IMR-90 (cell line): ENCODE data around the gene B4GALT5. TPM values are rescaled to one million over a fixed set of nuclear protein-coding genes. Genes with fewer than 3 reads are reported as not detected.

Experiments
- ATAC-seq: fragments of 200-7000 bp; cut with Tn5 transposase; 2 replicates; pipeline ENCODE4 v1.9.1; 2020; ENCODE audit warnings: low read depth, mild to moderate bottlenecking, moderate library complexity
- BruUV-seq: library from RNA; stranded (reverse); fragments of 400-500 nt; replicated peaks from 2 replicates; lab custom pipeline; 2021; lab: Mats Ljungman, UMichigan
- CTCF ChIA-PET: fragments of 300-600 bp; formaldehyde crosslinking; extraction: SDS; loops from one replicate; lab custom pipeline; 2021; ENCODE audit warnings: antibody characterized with exemption; lab: Yijun Ruan, JAX
- POLR2A ChIA-PET: fragments of 300-600 bp; sonication (Branson Sonifier 250); formaldehyde crosslinking; loops from one replicate; lab custom pipeline; 2022; ENCODE audit warnings: antibody characterized with exemption; ENCODE audit not compliant: unreplicated experiment; lab: Charles Lee
- DNase-seq: peaks from one replicate; pipeline ENCODE4 v3.0.0; 2013
- H2AFZ ChIP-seq: replicated peaks from 2 replicates; pipeline ENCODE3; 2013; ENCODE audit warnings: low read length, mild to moderate bottlenecking; ENCODE audit not compliant: poor library complexity
- H2AK5ac ChIP-seq: 2 replicates; pipeline ENCODE4 v1.6.1; 2013; ENCODE audit warnings: low read depth, low read length, inconsistent platforms
- H2AK9ac ChIP-seq: replicated peaks from 2 replicates; pipeline ENCODE3; 2013; ENCODE audit warnings: mild to moderate bottlenecking, low read depth, low read length, moderate library complexity; ENCODE audit not compliant: poor library complexity
- H2BK120ac ChIP-seq: 2 replicates; pipeline ENCODE4 v1.6.1; 2013; ENCODE audit warnings: low read depth, low read length, inconsistent platforms
- H2BK15ac ChIP-seq: 3 replicates; pipeline ENCODE4 v1.6.1; 2013; ENCODE audit warnings: low read depth, low read length, inconsistent platforms
- H2BK20ac ChIP-seq: 2 replicates; pipeline ENCODE4 v1.6.1; 2013; ENCODE audit warnings: low read depth, mild to moderate bottlenecking, inconsistent platforms, low read length, moderate library complexity
- H2BK5ac ChIP-seq: 2 replicates; pipeline ENCODE4 v1.6.1; 2013; ENCODE audit warnings: mild to moderate bottlenecking, low read depth, low read length, inconsistent platforms; ENCODE audit not compliant: poor library complexity, severe bottlenecking
- H3K14ac ChIP-seq: replicated peaks from 2 replicates; pipeline ENCODE4 v1.6.1; 2013; ENCODE audit warnings: low read depth, low read length, inconsistent platforms
- H3K18ac ChIP-seq: 2 replicates; pipeline ENCODE4 v1.6.1; 2013; ENCODE audit warnings: low read depth, low read length, control low read depth
- H3K23ac ChIP-seq: 2 replicates; pipeline ENCODE4 v1.6.1; 2013; ENCODE audit warnings: low read depth, low read length, inconsistent platforms
- H3K27ac ChIP-seq: 2 replicates; pipeline ENCODE4 v1.5.1; 2013; ENCODE audit warnings: mild to moderate bottlenecking, control low read depth, low read length; ENCODE audit not compliant: insufficient read depth
- H3K27me3 ChIP-seq: 2 replicates; pipeline ENCODE4 v1.6.1; 2013; ENCODE audit warnings: low read length; ENCODE audit not compliant: control insufficient read depth, insufficient read depth
- H3K36me3 ChIP-seq: 2 replicates; pipeline ENCODE4 v1.6.1; 2013; ENCODE audit warnings: low read length, mixed read lengths; ENCODE audit not compliant: control insufficient read depth, insufficient read depth
- H3K4ac ChIP-seq: 2 replicates; pipeline ENCODE4 v1.6.1; 2013; ENCODE audit warnings: low read depth, low read length, inconsistent platforms
- H3K4me1 ChIP-seq: 2 replicates; pipeline ENCODE4 v1.6.1; 2013; ENCODE audit warnings: low read length, mixed read lengths; ENCODE audit not compliant: control insufficient read depth, insufficient read depth
- H3K4me2 ChIP-seq: 2 replicates; pipeline ENCODE4 v1.6.1; 2013; ENCODE audit warnings: low read depth, mild to moderate bottlenecking, control low read depth, low read length, moderate library complexity
- H3K4me3 ChIP-seq: 2 replicates; pipeline ENCODE4 v1.5.1; 2013; ENCODE audit warnings: low read depth, mild to moderate bottlenecking, control low read depth, low read length, moderate library complexity; ENCODE audit not compliant: insufficient read depth
- H3K56ac ChIP-seq: 2 replicates; pipeline ENCODE4 v1.6.1; 2013; ENCODE audit warnings: low read length, inconsistent platforms; ENCODE audit not compliant: insufficient read depth; ENCODE audit errors: extremely low read depth
- H3K79me1 ChIP-seq, 2 experiments: 2 replicates each; pipeline ENCODE4 v1.6.1; 2013; ENCODE audit warnings: low read length in 2 of 2, inconsistent platforms in 1 of 2, low read depth in 1 of 2
- H3K9ac ChIP-seq: 2 replicates; pipeline ENCODE4 v1.6.1; 2013; ENCODE audit warnings: low read depth, low read length, control low read depth
- H3K9me1 ChIP-seq: 2 replicates; pipeline ENCODE4 v1.6.1; 2013; ENCODE audit warnings: low read length, inconsistent platforms; ENCODE audit not compliant: insufficient read depth
- H3K9me3 ChIP-seq: 2 replicates; pipeline ENCODE4 v1.6.1; 2013; ENCODE audit warnings: low read length; ENCODE audit not compliant: control insufficient read depth, insufficient read depth
- H4K20me1 ChIP-seq: 2 replicates; pipeline ENCODE4 v1.6.1; 2013; ENCODE audit warnings: low read length, inconsistent platforms; ENCODE audit not compliant: insufficient read depth
- H4K5ac ChIP-seq: 2 replicates; pipeline ENCODE4 v1.6.1; 2013; ENCODE audit warnings: mild to moderate bottlenecking, low read depth, low read length, control low read depth
- H4K8ac ChIP-seq, 2 experiments: 2 replicates each; pipeline ENCODE4 v1.6.1; 2013; ENCODE audit warnings: low read depth in 2 of 2, low read length in 2 of 2, control low read depth in 1 of 2, inconsistent platforms in 1 of 2
- H4K91ac ChIP-seq: 2 replicates; pipeline ENCODE4 v1.6.1; 2013; ENCODE audit warnings: low read depth, low read length, inconsistent platforms; ENCODE audit not compliant: insufficient read depth
- BHLHE40 ChIP-seq: fragments of 150-350 bp; IDR thresholded peaks from 2 replicates; pipeline ENCODE4 v1.6.1; 2016; ENCODE audit warnings: mild to moderate bottlenecking, low read depth, low read length
- CEBPB ChIP-seq: IDR thresholded peaks from 2 replicates; pipeline ENCODE4 v1.6.1; 2012; ENCODE audit warnings: low read depth, low read length, improper control_type of control experiment
- CHD1 ChIP-seq: IDR thresholded peaks from 2 replicates; pipeline ENCODE4 v1.6.1; 2012; ENCODE audit warnings: low read depth, low read length, improper control_type of control experiment
- FOS ChIP-seq: fragments of 150-350 bp; IDR thresholded peaks from 2 replicates; pipeline ENCODE4 v1.6.1; 2016; ENCODE audit warnings: low read depth, low read length
- MAFK ChIP-seq: IDR thresholded peaks from 2 replicates; pipeline ENCODE4 v1.6.1; 2012; ENCODE audit warnings: low read depth, low read length, improper control_type of control experiment
- MAZ ChIP-seq: IDR thresholded peaks from 2 replicates; pipeline ENCODE4 v1.6.1; 2012; ENCODE audit warnings: low read depth, mild to moderate bottlenecking, low read length, improper control_type of control experiment, moderate library complexity, borderline replicate concordance
- MXI1 ChIP-seq: IDR thresholded peaks from 2 replicates; pipeline ENCODE4 v1.6.1; 2012; ENCODE audit warnings: low read depth, mild to moderate bottlenecking, low read length, moderate library complexity, borderline replicate concordance
- NFE2L2 ChIP-seq: fragments of 150-350 bp; IDR thresholded peaks from 2 replicates; pipeline ENCODE4 v1.6.1; 2016; ENCODE audit warnings: low read depth, mild to moderate bottlenecking, low read length
- POLR2A ChIP-seq: IDR thresholded peaks from 2 replicates; pipeline ENCODE4 v1.6.1; 2012; ENCODE audit warnings: mild to moderate bottlenecking, low read depth, low read length
- RAD21 ChIP-seq: IDR thresholded peaks from 2 replicates; pipeline ENCODE4 v1.6.1; 2012; ENCODE audit warnings: low read length, improper control_type of control experiment
- RCOR1 ChIP-seq: IDR thresholded peaks from 2 replicates; pipeline ENCODE4 v1.6.1; 2012; ENCODE audit warnings: mild to moderate bottlenecking, low read length, improper control_type of control experiment; ENCODE audit not compliant: insufficient replicate concordance
- RFX5 ChIP-seq: IDR thresholded peaks from 2 replicates; pipeline ENCODE4 v1.8.0; 2012; ENCODE audit warnings: low read depth, mild to moderate bottlenecking, low read length, moderate library complexity
- SMC3 ChIP-seq: fragments of 150-350 bp; IDR thresholded peaks from 2 replicates; pipeline ENCODE4 v1.6.1; 2016; ENCODE audit warnings: low read depth, mild to moderate bottlenecking, antibody characterized with exemption, low read length, moderate library complexity
- WGBS, 2 experiments: methylation state at CpG; one replicate each; pipeline versions ENCODE4 v1.1.5 to v1.1.7; 2013; ENCODE audit warnings: missing lambda C conversion rate in 2 of 2; ENCODE audit not compliant: insufficient read length in 1 of 2; ENCODE audit errors: extremely low coverage in 2 of 2; 5-methylcytosine and 5-hydroxymethylcytosine counted together
- dilution Hi-C: fragments of 300-500 bp; cut with HindIII; formaldehyde crosslinking; loops from one replicate; pipeline ENCODE4 v1.14.3; 2018; ENCODE audit warnings: low sequenced_read_pairs; ENCODE audit not compliant: unreplicated experiment
- in situ Hi-C: fragments of 300-500 bp; cut with MboI; formaldehyde crosslinking; loops from 3 replicates; pipeline ENCODE4 v1.14.3; 2019; ENCODE audit warnings: low sequenced_read_pairs, inconsistent platforms, mixed read lengths
- intact Hi-C: fragments of 100-400 bp; cut with micrococcal nuclease; formaldehyde crosslinking; loops from 2 replicates; pipeline ENCODE4 v1.10.0; 2022
- polyA plus RNA-seq, 3 experiments: library from polyadenylated mRNA; depleted of rRNA; stranded (reverse); fragments of >200 nt; gene quantifications; 2 replicates each; pipeline ENCODE4 v1.2.3, GENCODE V29; 2012; ENCODE audit warnings: low replicate concordance in 1 of 3
- total RNA-seq: library from RNA; depleted of rRNA; stranded (reverse); fragments of >200 nt; gene quantifications from 2 replicates; pipeline ENCODE4 v1.2.3, GENCODE V29; 2012
- TF ChIP-seq, protein P1 (sequence below): conservative IDR thresholded peaks from 2 replicates; pipeline ENCODE4 v1.5.1; 2012; ENCODE audit warnings: mild to moderate bottlenecking, low read depth, low read length, improper control_type of control experiment
- TF ChIP-seq, protein P2 (sequence below): fragments of 150-350 bp; IDR thresholded peaks from 2 replicates; pipeline ENCODE4 v1.6.1; 2016; ENCODE audit warnings: low read depth, mild to moderate bottlenecking, low read length, moderate library complexity, borderline replicate concordance
- TF ChIP-seq, protein P3 (sequence below): fragments of 150-350 bp; IDR thresholded peaks from 2 replicates; pipeline ENCODE4 v1.6.1; 2017; ENCODE audit warnings: mild to moderate bottlenecking, antibody characterized with exemption, low read length, low read depth

Gene B4GALT5
- total and polyA plus RNA-seq, 2 of the 4 experiments (the other 2 are of a cell fraction), result 11.3 to 20.4 TPM

DNA sequence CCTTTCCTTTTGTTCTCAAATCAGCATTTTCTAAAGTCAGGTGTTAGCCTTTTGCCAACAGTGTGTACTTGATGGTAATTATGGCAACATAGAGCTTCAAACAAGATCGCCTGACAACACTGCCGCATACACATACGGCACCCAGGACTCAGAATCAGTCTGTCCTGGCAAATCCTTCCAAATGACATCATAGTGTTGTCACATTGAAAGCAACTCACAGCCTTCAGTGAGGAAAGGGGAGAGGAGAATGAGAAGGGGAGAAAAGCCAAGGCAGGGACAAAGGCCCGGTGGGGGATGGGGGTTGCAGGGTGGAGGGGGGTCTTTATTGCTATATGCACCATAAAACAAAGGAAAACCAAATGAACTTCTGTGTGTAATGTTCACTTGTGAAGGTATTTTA is 80.0 kb downstream of the B4GALT5 start:
- WGBS, 2 experiments, result no CpG with 5 or more reads among the region's 4 CpGs
- Histone ChIP-seq H2BK15ac (no peak overlapping the region), H3K56ac (no peak overlapping the region), H3K9ac (no peak overlapping the region), H3K4me1 (no peaks in the 10 kb centered on the region), H3K4me2 (no peak overlapping the region), H2BK20ac (no peak overlapping the region), H4K5ac (no peak overlapping the region), H2AK9ac (no peak overlapping the region), H3K79me1 (0 out of 4 replicates have a peak, but pooled peaks cover 0 to 5% of the 10 kb centered on the region in 2 experiments), H3K27ac (no peak overlapping the region), H3K23ac (no peak overlapping the region), H2AK5ac (no peak overlapping the region), H3K4ac (no peak overlapping the region), H3K9me1 (no peaks in the 10 kb centered on the region; the same call in 1 of the 2 replicates), H2BK120ac (no peak overlapping the region), H2AFZ (no peak overlapping the region), H3K4me3 (no peak overlapping the region), H4K20me1 (no peaks in the 10 kb centered on the region), H4K91ac (no peak overlapping the region), H3K36me3 (peaks cover 31% of the 10 kb centered on the region), H3K27me3 (no peaks in the 10 kb centered on the region), H3K18ac (no peak overlapping the region), H2BK5ac (no peak overlapping the region), H3K14ac (no peak overlapping the region), H4K8ac (no peak overlapping the region), H3K9me3 (peaks cover 2% of the 10 kb centered on the region; the same call in 1 of the 2 replicates)
- in situ Hi-C loops, result no loop called here
- no TSS peak for BruUV-seq
- DNase-seq, result no peak
- ChIA-PET CTCF (interaction anchor here (1.1 kb wide), 1 partner anchor 31 kb away, joined by 3 read pairs; no protein-coding TSS in a partner anchor), POLR2A (no interaction called here)
- no peak for TF ChIP-seq FOS
- no peak for TF ChIP-seq MXI1
- TF ChIP-seq CHD1, result no peak
- TF ChIP-seq, protein P1, sequence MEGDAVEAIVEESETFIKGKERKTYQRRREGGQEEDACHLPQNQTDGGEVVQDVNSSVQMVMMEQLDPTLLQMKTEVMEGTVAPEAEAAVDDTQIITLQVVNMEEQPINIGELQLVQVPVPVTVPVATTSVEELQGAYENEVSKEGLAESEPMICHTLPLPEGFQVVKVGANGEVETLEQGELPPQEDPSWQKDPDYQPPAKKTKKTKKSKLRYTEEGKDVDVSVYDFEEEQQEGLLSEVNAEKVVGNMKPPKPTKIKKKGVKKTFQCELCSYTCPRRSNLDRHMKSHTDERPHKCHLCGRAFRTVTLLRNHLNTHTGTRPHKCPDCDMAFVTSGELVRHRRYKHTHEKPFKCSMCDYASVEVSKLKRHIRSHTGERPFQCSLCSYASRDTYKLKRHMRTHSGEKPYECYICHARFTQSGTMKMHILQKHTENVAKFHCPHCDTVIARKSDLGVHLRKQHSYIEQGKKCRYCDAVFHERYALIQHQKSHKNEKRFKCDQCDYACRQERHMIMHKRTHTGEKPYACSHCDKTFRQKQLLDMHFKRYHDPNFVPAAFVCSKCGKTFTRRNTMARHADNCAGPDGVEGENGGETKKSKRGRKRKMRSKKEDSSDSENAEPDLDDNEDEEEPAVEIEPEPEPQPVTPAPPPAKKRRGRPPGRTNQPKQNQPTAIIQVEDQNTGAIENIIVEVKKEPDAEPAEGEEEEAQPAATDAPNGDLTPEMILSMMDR, result no peak
- TF ChIP-seq POLR2A, result no peak
- TF ChIP-seq MAFK, result no peak
- TF ChIP-seq RFX5, result no peak
- TF ChIP-seq RCOR1, result no peak
- no peak for TF ChIP-seq CEBPB
- no peak for TF ChIP-seq MAZ
- no peak for TF ChIP-seq BHLHE40
- TF ChIP-seq, protein P2, sequence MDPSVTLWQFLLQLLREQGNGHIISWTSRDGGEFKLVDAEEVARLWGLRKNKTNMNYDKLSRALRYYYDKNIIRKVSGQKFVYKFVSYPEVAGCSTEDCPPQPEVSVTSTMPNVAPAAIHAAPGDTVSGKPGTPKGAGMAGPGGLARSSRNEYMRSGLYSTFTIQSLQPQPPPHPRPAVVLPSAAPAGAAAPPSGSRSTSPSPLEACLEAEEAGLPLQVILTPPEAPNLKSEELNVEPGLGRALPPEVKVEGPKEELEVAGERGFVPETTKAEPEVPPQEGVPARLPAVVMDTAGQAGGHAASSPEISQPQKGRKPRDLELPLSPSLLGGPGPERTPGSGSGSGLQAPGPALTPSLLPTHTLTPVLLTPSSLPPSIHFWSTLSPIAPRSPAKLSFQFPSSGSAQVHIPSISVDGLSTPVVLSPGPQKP, result no peak
- TF ChIP-seq SMC3, result no peak
- TF ChIP-seq RAD21, result no peak
- TF ChIP-seq, protein P3, sequence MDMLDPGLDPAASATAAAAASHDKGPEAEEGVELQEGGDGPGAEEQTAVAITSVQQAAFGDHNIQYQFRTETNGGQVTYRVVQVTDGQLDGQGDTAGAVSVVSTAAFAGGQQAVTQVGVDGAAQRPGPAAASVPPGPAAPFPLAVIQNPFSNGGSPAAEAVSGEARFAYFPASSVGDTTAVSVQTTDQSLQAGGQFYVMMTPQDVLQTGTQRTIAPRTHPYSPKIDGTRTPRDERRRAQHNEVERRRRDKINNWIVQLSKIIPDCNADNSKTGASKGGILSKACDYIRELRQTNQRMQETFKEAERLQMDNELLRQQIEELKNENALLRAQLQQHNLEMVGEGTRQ, result no peak
- TF ChIP-seq NFE2L2, result no peak
- intact Hi-C loops, result no loop called here
- dilution Hi-C loops, result no loop called here
- no peak for ATAC-seq
